Spleen (tissue), 7 donors: ENCODE measurements around the gene MT1F.

Source experiments
- CTCF ChIP-seq, 11 experiments: fragments of 200-600 bp in 7 of 11; fragments of 450-650 bp in 4 of 11; sonication (generic) in 4 of 11; IDR thresholded peaks in 8 of 11; conservative IDR thresholded peaks in 3 of 11; 1 replicate in 7 of 11; 2 replicates in 4 of 11; pipeline versions ENCODE4 v1.4.0 to v1.8.0; 2016 to 2021; ENCODE audit warnings: antibody characterized with exemption in 11 of 11, inconsistent platforms in 4 of 11, mild to moderate bottlenecking in 1 of 11
- POLR2A ChIP-seq, 3 donors: fragments of 450-650 bp; IDR thresholded peaks; one replicate each; pipeline ENCODE4 v1.5.1; 2017; ENCODE audit warnings: antibody characterized with exemption in 3 of 3, mild to moderate bottlenecking in 1 of 3
- POLR2AphosphoS5 ChIP-seq, 3 donors: sonication (generic); formaldehyde crosslinking; IDR thresholded peaks; one replicate each; pipeline ENCODE4 v1.5.1; 2017; ENCODE audit warnings: antibody characterized with exemption in 3 of 3
- donor health status: DM: no; HTN: no; CAD: no; lungs with moderate emphysema.
- donor health status: DM: no; HTN: no; CAD: no.
- donor health status: DM: no; HTN: no; CAD: no.

DNA sequence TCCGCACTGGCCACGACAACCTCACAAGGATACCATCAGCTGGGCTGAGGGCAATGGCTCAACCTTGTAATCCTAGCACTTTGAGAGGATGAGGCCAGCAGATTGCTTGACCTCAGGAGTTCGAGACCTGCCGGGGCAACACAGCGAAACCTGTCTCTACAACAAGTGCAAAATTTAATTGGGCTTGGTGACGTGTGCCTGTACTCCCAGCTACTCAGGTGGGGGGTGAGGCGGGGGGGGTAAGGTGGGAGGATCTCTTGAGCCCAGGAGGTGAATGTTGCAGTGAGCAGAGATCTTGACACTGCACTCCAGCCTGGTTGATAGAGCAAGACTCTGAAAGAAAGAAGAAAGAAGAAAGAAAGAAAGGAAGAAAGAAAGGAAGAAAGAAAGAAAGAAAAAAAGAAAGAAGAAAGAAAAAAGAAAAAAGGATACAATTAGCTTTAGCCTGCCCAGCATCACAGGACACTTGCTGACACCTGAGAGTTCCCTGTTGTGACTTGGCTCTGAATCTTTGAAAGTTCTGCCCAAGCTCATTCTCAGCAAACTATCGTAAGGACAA lies 37.3 kb upstream of the MT1F start:
- TF ChIP-seq CTCF (IDR thresholded peaks at IDR 0.05 in 8 of 11, conservative IDR thresholded peaks at IDR 0.05 in 3 of 11) (no peak), POLR2A (IDR thresholded peaks at IDR 0.05) (no peak), POLR2AphosphoS5 (IDR thresholded peaks at IDR 0.05) (no peak)
